T1000 (cell line): ENCODE measurements around the gene TNS3.

ENCODE experiments used
- DNase-seq: peaks from one replicate; lab custom pipeline; 2025; ENCODE audit warnings: mixed read lengths; lab: John Stamatoyannopoulos, UW

TNS3 gene

GRCh38 chr7:47258798-47259197 is 323.1 kb downstream of the TNS3 start:
- no peak for DNase-seq

- no peak for DNase-seq
Observed at GRCh38 chr7:47256016-47256415, 325.9 kb downstream of the TNS3 start.

- no peak for DNase-seq
Observed at GRCh38 chr7:47255441-47255840, 326.5 kb downstream of the TNS3 start.

- no peak for DNase-seq
Observed at GRCh38 chr7:47255007-47255406, 326.9 kb downstream of the TNS3 start.

- DNase-seq, result peak; percentile 61
Observed at GRCh38 chr7:47254081-47254977, 327.6 kb downstream of the TNS3 start.

GRCh38 chr7:47253650-47254080 is 328.2 kb downstream of the TNS3 start:
- peak; percentile 46 for DNase-seq

- no peak for DNase-seq
Observed at GRCh38 chr7:47252675-47253074, 329.2 kb downstream of the TNS3 start.

- no peak for DNase-seq
Observed at GRCh38 chr7:47249361-47249760, 332.6 kb downstream of the TNS3 start.

- no peak for DNase-seq
Observed at GRCh38 chr7:47248797-47249196, 333.1 kb downstream of the TNS3 start.

- DNase-seq, result no peak
Observed at GRCh38 chr7:47247132-47247531, 334.8 kb downstream of the TNS3 start.

GRCh38 chr7:47244692-47245091 is 337.2 kb downstream of the TNS3 start:
- DNase-seq, result no peak

- DNase-seq, result no peak
Observed at GRCh38 chr7:47241112-47242065, 340.5 kb downstream of the TNS3 start.

- DNase-seq, result no peak
Observed at GRCh38 chr7:47239931-47240421, 341.9 kb downstream of the TNS3 start.

GRCh38 chr7:47239034-47239433 is 342.9 kb downstream of the TNS3 start:
- no peak for DNase-seq

- DNase-seq, result no peak
Observed at GRCh38 chr7:47236480-47237129, 345.3 kb downstream of the TNS3 start.

GRCh38 chr7:47233996-47234395 is 347.9 kb downstream of the TNS3 start:
- no peak for DNase-seq

- DNase-seq, result no peak
Observed at GRCh38 chr7:47232751-47233412, 349.0 kb downstream of the TNS3 start.

GRCh38 chr7:47231627-47232026 is 350.3 kb downstream of the TNS3 start:
- DNase-seq, result no peak

GRCh38 chr7:47231032-47231431 is 350.9 kb downstream of the TNS3 start:
- DNase-seq, result no peak

- DNase-seq, result no peak
Observed at GRCh38 chr7:47228386-47229014, 353.4 kb downstream of the TNS3 start.

GRCh38 chr7:47227762-47228177 is 354.1 kb downstream of the TNS3 start:
- peak; percentile 71 for DNase-seq
